AML-193 (cell line): Measurements from ENCODE around the gene HOXD4.

Source experiments
- DNase-seq, 2 experiments: peaks; one replicate each; lab custom pipeline; 2025; lab: John Stamatoyannopoulos, UW

Gene HOXD4

DNA sequence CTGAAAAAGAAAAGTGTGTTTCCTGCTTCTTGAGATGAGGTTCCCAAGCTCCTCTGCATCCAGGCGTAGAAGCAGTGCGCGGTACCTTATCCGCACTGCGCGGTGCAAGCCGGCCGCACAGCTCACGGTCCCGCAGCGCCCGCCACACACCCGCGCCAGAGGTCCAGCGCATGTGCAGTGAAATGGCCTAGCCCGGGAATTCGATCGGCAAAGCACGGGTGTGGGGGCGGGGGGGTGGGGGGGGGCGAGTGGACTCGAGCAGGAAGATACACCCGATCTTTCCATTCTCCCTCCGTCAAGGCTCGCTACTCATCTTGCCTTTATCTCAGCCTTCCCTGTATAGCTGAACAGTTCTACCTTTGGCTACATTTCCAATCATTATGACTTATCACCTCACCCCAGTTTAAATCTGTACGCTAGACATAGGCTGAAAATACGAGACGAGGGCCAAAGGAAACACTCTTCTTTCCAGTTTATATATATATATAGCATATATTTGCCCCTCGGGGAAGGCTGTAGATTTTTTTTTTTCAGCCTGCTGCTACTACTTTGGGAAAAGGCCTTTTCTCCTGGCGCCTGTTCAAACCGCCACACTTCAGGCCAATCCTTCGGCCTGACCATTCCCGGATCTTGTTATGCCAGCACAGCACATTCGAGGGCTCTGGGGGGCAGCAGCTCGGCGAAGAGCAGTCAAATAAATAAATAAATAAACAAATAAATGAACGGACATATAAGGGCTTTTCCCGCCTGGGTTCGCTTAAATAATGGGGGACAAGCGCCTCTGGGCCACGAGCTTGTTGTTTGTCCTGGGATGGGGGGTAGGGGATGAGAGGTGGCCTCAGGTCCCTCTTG lies 11.5 kb upstream of the HOXD4 start:
- no peak for DNase-seq

DNA sequence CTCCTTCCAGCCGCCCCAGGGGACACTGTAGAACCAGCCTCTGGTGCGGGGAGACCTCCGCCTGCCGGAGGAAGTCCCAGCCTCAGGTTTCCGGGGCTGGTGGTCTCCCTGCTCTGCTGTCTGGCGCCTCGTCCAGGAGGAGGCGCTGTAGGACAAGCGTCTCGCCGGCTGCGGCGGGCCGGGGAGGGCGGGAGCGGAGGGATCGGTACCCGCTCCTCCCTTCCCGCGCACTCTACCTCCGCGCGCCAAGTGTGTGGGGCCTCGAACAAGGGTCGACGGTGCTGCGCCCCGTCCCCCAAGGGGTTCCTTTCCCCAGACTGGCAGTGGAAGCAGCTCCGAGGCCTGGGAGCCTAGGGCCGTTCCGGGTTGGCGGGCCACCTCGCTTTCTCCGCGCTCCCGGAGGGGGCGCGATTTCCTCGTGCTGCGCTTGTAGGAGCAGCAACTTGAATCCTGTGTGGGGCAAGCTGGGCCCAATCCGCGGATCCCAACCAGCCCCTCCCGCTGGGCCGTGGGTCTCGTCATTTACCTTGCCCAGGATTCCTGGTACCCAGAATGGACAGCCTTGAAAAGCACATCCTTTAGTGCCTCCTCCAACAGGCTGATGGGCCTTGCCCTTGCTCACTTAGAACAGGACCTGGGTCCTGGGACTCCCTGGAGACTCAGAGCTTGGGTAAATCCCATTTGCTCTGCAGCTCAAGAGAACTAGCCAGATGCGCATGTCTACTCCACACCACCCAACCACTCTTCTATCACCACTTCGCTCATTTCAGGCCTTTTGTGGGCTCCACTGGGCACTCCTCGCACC lies 10.6 kb upstream of the HOXD4 start:
- peak; percentile 43 to 44 for DNase-seq

DNA sequence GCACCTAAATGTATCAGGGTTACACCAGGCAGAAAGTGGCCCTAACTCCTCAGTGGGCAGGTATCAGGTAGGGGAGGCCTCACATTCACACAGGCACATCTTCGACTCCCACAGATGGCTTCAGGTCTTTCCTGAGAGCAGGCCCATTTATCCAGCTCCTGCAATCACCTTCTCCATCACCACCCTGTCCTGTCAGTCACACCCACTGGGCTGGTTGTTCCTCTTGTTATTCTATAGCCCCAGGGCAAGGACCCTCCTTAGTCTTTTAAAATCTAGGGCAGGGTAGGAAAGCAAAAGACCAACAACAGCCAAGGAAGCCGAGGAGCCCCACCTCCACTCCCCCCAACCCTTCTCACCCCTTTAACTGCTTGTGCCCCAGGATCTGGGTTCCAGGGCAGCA lies 9.1 kb upstream of the HOXD4 start:
- no peak for DNase-seq

DNA sequence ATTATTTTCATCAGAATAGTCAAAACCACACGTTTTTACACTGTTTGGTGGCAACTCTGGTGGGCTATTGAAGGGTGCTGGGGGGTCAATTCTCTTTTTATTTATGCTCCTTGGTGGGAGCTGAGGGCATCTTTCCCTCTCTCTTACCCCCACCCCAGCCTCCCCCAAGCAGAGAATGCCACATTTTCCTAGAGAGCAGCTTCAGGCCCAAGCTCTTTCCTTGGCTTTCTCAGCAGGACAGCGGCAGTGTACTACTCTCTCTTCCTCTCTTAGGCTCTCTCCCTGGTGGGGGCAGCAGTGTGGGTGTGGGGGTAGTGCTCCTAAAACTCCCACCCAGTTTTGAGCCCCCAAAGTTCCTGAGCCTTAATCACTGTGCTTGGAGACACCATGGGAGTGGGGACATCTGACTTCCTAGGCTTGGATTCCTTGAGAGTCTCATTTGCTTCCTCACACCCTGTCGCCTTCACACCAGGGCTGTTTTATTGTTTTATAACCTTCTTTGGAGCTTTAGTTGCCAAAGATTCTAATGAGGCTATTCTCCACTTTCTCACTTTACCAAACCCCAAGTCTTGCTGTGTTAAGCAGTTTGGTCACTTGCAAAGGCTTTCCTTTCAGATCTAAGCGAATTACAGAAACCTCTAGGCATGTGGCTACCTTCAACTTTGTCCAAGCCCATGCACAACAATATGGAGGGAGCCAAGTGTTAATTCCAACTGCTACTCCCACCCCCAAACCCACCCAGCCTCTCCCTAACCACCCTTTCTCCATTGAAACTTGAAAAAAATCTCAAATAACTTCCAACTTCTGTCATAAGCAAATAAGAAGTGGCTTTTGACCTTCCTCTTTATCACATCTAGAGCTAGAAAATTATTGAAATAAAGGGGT lies 6.0 kb upstream of the HOXD4 start:
- no peak for DNase-seq

DNA sequence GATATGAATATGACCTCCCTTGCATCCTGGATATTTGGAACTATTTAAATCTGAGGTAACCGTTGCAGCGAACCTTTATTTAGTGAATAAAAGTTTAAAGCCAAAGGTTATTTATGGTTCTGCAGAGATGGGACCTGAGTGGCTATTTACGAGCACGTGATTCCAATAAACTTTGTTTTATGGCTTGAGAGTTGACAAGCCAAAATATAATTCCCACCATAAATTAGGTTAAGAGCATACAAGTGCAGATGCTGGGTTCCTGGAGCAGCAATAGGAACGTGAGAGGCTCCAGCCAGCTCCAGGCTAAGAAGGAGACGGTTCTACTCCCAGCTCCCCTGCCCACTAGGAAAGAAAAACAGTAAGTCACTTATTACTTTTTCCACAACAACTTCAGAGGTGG lies 5.2 kb upstream of the HOXD4 start:
- no peak for DNase-seq

DNA sequence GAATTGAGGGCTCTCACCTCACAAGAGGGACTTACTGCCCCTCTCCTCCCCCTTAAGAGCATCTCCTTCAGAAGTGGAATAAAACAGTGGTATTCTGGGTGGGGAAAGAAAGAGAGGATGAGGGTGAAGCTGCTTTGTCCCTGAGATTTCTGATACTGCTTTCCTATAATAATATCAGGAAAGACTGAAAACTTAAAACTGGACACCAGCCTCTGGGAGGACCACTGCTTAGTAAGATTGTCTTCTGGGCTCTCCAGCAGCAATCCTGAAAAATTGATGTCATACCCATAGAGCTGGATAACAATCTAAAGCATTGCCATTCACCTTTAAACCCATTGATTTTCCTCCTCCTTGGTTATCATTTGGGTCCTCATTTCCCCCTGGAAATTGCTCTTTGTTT lies 4.7 kb upstream of the HOXD4 start:
- DNase-seq = no peak

DNA sequence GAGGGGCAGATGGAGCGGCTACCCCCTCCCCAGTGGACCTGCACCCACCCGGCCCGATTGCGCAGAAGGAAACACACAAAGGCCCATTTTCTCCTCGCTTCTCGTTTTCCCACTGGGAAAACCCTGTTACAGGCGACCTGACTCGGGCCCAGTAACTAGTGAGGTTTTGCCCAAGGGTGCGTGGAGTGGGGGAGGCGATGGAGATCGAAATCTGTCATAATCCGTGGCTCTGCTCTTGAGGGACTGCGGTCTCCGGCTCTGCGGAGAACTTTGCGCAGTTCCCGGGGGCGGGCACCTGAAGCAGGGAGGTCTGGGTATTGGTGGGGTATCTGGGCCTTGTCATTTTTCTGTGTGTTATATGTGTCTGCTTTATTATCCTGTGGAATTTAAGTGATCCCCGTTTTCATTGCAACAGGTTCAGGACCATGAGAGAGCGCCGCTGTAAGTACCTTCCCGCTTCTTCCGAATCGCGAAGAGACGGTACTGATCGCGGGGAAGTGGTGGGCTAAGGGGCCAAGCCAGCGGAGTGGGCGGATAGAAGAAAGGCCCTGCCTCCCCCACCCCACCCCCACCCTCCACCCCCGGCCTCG lies 4.0 kb upstream of the HOXD4 start:
- no peak for DNase-seq

DNA sequence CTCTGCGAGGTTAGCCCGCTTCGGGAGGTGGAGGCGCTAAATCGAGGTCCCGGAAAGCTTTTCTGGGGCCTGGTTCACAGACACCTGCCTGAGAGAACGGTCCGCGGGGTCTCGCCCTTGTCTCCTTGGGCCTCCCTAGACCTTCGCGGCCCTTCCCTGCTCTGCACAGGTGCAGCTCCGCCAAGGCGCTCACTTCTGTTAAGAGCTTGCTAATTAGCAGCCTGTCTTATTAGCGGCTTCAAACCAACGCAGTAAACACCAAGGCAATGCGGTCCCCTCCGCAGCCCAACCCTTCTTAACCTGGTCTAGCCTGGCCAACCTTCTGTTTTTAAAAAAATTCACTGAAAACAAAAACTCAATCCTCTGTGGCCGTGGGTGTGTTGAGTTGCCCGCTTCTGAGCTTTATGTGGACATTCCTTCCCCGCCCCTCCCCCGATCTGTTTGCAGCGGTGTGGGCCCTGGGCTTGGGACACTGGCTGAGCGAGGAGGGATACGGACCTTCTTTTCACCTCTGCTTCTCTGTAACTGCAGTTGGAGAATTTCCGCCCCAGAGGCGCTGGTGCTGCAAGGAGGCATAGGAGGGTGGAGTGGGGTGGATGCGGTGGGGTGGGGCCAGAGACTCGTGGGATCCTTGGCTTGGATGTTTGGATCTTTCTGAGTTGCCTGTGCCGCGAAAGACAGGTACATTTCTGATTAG lies 3.4 kb upstream of the HOXD4 start:
- no peak for DNase-seq

DNA sequence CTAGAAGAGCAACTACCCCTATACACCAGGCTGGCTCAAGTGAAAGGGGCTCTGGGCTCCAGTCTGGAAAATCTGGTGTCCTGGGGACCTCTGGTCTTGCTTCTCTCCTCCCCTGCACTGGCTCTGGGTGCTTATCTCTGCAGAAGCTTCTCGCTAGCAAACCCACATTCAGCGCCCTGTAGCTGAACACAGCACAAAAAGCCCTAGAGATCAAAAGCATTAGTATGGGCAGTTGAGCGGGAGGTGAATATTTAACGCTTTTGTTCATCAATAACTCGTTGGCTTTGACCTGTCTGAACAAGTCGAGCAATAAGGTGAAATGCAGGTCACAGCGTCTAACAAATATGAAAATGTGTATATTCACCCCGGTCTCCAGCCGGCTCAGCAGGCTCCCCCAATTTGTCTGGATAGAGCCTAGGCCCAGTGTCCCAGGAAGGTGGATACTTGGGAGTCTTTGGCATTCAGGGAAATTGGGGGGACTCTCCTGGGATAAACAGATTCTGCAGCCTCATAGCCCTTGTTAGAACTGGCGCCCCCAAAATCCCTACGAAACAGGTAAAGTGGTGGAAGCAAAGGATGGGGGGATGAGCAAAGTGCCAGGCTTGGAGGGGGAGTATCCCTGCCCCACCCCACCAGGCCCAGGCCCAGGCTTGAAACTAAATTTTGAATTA lies 2.5 kb upstream of the HOXD4 start:
- no peak for DNase-seq

DNA sequence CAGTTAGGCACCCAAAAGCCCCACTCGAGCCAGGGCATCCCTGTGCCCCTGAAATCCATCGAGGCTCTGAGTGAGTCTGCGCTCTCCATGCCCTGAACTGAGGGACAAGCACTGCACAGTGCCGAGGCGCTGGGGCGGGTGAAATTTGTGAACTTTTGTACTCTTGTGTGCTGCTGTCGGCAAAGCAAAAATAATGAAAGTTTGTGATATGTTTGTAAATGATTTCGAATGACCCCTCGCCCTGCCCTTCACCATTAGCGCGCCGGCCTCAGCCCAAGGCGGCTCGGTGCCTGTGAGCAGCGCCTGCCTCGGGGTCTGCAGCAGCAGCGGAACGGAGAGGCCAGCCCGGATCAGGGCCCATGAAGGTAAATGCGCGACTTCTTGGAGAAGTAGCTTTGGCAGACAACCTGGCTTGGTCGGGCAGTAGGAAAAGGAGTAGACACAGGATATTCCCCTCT lies 1.8 kb upstream of the HOXD4 start:
- no peak for DNase-seq

DNA sequence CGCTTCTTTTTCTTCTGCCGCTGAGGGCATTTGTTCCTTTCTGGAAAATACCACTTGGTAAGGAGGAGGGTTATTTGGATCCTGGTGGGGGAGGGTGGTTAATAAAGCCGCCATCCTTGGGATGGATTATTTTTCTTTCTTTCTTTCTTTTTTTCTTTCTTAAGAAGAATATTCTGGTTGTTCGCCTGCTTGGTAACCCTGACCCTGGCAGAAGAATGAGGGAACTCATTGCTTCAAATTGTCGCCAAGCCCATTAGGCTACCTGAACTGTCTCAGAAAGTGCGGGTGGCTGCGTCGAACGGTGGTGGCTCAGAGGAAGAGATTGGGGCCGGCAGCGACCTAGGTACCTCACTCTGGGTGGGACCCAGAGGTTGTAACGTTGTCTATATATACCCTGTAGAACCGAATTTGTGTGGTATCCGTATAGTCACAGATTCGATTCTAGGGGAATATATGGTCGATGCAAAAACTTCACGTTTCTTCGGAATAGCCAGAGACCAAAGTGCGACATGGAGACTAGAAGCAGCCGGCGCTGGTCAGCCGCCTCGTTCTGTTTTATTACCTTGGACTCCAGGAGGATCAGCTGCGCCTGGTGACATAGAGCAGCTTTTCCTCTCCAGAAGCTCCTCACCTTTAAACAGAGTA lies 1.3 kb upstream of the HOXD4 start:
- no peak for DNase-seq

DNA sequence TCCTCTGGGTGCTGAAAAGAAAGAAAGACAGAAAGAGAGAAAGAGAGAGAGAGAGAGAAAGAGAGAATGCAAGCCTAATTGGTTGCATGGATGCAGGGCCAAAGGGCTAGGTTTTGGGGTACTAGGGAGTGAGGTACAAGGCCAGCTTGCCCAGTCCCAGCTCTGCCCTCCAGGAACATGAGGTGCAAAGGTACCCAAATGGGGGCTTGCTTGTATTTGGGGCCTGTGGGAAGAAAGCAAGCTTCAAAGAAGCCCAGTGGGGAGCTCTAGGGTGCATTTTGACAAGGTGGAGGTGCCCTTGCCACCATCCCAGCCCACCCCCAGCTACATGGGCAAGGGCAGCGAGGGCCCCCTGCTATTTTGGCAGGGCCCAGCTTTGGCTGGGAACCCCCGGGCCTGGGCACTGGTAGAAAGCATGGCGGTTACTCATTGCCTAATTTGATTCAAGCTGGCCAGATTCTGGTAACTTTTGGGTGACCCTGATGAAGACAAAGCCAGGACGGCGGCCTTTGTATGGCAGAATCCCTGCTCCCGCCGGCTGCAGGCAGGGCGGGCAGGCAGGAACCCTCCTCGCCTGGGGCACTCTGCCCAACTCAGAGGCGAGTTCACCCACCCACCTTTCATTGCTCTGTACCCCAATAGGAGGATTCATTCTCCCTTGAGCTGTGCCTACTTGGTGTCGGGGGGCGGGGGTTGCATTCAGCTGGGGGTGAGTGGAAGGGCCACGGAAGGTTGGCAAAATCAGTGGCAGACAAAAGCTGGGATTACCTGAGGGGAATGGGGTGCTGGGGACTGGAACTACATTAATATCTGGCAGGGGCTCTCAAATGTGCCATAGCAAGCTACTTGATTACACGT lies 537 bp upstream of the HOXD4 start:
- no peak for DNase-seq

DNA sequence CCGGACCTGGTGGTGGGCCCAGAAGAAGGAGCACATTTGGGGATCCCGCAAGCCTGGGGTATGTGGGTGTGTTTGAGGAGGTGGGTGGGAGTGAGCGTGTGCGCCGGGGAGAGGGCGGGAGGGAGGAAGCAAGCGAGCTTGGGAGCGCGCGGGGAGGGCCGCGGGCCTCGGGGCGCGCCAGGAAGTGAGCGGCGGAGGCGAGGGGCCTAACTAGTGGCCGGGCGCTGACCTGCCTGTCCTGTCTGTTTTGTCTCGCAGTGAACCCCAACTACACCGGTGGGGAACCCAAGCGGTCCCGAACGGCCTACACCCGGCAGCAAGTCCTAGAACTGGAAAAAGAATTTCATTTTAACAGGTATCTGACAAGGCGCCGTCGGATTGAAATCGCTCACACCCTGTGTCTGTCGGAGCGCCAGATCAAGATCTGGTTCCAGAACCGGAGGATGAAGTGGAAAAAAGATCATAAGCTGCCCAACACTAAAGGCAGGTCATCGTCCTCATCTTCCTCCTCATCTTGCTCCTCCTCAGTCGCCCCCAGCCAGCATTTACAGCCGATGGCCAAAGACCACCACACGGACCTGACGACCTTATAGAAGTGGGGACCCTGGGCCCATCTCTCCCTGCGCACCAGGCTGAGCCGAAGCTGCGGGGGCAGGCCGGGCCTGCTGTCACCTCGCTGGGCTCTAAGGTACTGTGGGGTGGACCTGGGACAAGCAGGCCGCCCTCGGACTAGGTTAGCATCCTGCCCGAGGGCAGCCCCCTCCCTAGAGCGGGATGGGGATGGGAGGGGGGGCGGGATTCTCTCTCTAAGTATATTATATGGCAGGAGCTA lies 1.2 kb downstream of the HOXD4 start:
- no peak for DNase-seq

DNA sequence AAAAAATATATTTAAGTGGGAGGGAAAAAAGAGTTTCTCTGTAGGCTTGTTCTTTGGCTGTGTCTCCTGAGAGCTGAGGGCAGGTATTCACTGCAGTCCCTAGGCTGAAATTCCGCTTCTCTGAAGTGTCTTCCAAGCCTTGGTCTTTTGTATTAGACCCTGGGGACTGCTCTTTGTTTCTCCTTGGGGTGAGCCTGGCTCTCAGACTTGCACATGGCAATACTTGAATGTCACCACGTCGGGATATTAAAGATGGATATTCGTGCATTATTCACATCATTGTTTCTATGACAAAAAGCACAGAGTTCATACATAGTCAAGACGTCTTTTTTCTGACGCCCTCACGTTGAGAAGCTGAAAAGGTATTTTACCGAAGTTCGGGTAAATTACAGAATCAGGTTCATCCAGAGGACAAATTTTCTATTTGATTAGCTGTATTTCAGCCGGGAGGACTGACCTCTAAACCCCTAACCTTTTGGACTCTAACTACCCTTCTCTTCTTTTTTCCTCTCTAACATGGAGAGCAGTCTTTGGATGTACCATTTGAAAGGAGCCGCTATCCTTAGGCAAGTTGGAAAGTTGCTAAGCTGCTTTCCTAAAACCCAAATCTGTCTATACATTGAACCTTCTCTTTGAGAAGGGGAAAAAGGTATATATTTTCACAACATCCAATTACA lies 3.4 kb downstream of the HOXD4 start:
- DNase-seq = no peak

DNA sequence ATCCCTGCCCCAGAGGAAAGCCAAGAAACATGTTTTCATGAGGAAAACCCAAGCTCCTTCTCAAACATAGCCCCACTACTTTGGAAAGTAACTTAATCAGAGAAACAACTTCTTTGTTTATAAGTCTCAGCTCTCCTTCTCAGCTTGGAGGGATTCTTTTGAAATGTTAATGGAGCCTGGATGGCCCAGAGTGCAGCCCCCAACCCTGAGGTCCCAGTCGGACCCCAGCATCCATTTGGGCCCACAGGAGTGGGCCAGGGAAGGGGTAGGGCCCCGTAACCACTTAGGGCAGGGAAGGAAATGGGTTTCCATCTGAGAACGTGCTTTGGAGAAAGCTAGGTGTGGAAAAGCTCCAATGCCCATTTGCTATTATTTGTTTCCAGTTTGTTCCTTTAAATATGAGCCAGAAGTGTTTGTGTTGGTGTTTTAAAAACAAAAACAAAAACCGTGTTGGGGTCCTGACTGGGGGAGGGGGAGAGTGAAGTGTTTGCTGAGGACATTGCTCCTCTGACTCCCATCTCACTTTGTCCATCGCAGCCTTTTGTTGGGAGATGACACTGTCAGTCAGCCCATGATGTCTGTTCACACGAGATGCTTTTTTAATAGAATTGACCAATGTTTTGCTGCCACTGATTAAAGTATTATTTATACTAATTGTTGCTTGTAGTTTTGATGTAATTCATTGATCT lies 4.2 kb downstream of the HOXD4 start:
- no peak for DNase-seq

DNA sequence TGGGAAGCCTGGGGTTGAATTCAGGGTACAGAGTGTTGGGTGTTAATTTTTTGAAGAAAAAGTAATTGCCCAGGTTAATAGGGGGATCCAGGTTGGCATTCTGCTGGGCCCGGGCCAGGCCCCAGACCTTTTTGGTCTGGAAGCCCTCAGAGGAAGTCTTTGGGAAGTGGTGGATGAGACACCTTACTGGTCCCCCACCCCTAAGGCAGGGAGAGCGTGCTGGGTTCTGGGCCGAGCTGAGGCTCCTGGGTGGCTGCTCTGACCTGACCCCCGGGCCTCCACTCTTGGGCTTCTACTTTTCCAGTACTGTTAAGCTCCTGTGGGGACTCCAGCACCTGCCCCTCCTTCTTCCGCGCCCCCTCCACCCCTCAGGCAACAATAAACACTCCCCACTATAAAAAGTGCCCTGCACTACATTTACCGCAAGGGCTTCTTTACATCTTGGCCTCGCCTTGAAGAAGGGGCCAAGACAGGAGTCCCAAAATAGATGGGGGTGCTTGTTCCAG lies 5.0 kb downstream of the HOXD4 start:
- DNase-seq = no peak
